Left lobe of liver (tissue), 2 donors: Measurements from ENCODE around the gene CREB5. TPM values are rescaled to one million over a fixed set of nuclear protein-coding genes. Genes with fewer than 3 reads are reported as not detected.
"Not testable (repeated sequence)": the region's sequence is repeated elsewhere in the genome, so short reads cannot be mapped to it uniquely, and the experiment has no call there.

Experiments used
- ATAC-seq: fragments of 200-7000 bp; cut with Tn5 transposase; one replicate; pipeline ENCODE4 v1.9.1; 2020; ENCODE audit warnings: mild to moderate bottlenecking, moderate library complexity
- DNase-seq: peaks from one replicate; pipeline ENCODE4 v3.0.0-alpha.2; 2020; ENCODE audit warnings: low spot score
- total RNA-seq: library from RNA; stranded (reverse); gene quantifications from one replicate; pipeline ENCODE4 v1.2.1, GENCODE V29; 2021
- donor health status: DM: no; HTN: no; CAD: no; lungs with moderate emphysema.
- donor health status: DM: no; HTN: yes; CAD: no.

The CREB5 gene
- total RNA-seq, 1 donor from 2014 or later, result 0.53 TPM

DNA sequence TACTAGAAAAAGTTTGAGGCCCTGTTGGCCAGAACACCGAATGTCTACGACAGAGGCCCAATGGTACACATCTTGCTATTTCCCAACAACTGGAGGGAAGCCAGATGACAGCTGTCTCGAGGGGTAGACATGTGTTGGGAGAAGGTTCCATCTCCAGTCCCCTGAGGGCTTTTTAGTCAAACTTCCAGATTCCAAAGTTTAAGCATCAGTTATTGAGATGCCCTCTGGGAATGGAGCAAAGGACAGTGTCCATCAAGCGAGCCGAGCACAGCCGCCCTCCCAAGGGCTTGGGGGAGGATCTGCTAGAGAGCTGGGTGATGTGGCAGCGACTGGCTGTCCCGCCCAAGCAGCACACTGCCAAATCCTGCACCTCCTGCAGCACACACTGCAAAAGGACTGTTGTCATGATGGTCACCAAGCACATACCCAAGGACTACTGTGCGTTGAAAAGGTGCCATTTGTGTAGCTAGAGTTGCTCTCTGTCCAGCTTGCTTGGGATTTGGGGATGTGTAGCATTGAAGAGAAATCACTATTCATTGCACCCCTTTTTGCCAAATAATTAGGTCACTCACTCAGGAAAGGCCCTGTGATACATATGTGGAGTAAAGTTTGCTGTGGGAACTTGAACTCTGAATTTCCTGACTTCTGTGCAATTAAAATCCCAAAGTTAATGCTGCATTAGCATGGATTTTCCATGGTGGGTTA is 381.2 kb downstream of the CREB5 start:
- ATAC-seq, result no peak

DNA sequence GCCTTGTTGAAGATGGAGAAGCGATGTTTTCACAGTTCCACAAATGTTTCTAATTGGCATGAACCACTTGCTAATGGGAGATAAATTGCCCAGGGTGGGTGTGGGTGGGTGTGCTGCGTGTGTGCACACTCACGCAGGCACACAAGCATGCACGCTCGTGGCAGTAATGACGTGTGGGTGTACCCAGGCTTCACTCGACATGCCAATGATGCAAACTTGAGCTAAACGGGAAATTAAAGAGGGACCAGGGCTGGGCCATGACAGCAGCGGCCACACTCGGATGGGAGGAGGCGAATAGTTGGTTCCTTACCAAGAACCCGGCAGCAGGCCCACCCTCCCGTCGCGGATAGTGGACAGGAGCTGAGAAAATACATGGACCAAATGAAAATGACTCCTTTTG is 386.0 kb downstream of the CREB5 start:
- no peak for ATAC-seq
- DNase-seq, result no peak

More for the DNA sequence above, 381.2 kb downstream of the CREB5 start:
- no peak for DNase-seq

DNA sequence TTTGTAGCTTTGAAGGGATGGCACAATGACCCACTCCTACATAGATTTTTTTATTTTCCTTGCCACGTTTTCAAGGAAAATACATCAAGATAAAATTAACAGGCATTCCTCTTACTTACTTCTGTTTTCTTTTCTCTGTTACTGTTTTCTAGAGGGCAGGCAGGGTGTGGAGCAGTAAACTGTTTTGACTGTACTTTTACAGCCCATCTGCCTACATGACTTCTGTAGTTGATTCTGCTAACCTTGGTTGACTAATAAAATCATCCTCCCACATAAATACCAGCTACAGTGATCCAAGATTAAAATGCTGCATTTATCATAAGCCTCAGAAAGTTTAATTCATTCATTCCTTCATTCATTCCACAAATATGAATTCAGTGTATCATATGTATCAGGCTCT is 387.3 kb downstream of the CREB5 start:
- ATAC-seq (no peak), DNase-seq (no peak)

DNA sequence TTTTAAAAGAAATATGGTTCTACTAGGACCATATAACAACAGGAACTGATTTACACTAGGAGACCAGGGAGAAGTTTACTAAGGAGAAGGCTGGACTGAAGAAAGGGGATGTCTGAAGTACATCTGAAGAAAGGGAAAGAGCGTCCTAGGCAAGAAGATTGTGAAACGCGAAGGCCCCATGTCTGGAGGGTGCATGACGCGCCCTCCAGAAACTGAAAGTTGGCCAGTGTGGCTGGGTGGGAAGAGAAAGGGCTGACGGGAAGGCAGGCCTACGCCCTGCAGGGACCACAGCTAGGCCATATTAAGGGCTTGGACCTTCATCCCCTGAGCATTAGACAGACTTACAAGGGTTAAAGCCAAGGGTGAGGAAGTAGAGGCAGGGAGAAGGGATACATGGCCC is 387.8 kb downstream of the CREB5 start:
- ATAC-seq, result peak; percentile 47
- no peak for DNase-seq

DNA sequence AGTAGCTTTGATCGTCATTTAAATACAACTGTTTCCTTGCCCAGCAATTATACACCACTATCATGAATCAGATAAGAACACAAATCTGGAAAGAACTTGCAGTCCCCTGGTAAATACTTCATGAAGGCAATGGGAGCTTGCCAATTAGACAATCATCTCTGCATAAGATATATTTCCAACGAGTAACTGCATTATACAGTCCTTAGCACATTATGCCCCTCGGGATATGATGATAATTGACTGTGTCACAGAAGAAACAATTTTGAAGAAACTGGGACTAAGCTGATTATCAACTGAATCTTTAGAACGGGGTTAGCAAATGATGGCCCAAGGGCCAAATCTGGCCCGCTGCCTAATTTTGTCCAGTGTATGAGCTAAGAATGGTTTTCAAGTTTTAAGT is 390.1 kb downstream of the CREB5 start:
- DNase-seq (no peak), ATAC-seq (no peak)

DNA sequence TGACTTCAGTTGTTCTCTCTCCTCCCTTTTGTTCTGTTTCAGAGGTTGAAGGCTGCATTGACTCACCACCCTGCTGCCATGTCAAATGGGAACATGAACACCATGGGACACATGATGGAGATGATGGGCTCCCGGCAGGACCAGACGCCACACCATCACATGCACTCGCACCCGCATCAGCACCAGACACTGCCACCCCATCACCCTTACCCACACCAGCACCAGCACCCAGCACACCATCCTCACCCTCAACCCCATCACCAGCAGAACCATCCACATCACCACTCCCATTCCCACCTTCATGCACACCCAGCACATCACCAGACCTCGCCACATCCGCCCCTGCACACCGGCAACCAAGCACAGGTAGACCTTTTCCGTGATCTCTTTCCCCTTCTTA is 391.8 kb downstream of the CREB5 start:
- no peak for DNase-seq

DNA sequence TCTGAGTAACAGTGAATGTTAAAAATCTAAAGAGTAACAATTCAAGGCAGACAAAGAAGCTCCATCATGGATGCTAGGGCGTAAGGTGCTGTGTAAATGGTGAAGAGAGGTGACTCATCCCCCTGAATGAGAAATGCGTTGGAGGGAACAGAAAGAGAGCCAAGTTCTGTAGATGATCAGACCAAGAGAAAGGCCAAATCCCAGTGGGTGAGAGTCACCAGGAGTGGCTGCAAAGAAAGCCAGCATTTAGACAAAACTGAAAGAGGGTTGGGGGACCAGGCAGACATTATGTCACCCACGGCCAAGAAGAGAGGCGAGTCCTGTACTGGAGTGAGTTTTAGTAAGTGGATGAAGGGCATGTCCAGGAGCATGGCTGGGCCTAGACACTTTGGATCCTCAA is 392.7 kb downstream of the CREB5 start:
- DNase-seq (no peak), ATAC-seq (no peak)

More for the DNA sequence above, 391.8 kb downstream of the CREB5 start:
- no peak for ATAC-seq

DNA sequence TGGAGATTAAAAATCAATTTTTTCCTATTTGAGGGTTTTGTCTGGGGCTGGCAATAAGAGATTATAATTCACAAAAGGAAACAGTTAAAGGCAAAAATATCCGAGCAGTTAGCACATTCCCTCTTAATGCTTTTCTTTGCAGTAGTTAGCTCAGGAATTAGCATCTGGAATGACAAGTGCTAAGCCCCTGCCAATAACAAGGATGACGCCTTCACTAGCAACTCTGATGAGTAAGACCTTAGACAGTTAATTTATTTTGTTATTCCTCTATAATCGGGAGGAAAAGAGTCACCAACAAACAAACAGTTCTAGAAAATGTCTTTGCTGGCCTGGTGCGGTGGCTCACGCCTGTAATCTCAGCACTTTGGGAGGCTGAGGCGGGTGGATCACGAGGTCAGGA is 394.5 kb downstream of the CREB5 start:
- ATAC-seq (no peak), DNase-seq (no peak)

DNA sequence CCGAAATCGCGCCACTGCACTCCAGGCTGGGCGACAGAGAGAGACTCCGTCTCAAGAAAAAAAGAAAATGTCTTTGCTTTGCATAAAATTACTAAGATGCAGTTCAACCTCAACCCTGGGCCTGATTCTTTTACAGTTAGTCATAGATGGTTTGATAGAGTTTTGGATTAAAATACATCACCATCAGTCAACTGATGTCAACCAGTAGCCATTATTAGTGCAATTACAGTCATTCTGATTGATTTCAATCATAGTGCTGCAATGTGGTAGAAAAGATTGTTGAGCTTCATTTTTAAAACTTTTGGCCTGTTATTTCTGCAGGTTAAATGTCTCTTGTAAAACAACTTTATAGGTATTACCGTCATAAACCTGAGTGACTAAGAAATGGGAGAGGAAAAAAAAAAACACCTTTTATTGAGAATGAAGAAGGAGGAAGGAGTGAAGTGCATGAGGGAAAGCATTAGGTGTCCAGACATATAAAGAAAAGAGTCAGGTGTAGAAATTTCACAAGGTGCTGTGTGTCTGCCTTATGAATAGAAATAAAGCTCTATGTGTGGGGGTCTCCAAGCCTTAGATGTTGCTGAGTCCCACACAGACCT is 395.2 kb downstream of the CREB5 start:
- ATAC-seq, result no peak

DNA sequence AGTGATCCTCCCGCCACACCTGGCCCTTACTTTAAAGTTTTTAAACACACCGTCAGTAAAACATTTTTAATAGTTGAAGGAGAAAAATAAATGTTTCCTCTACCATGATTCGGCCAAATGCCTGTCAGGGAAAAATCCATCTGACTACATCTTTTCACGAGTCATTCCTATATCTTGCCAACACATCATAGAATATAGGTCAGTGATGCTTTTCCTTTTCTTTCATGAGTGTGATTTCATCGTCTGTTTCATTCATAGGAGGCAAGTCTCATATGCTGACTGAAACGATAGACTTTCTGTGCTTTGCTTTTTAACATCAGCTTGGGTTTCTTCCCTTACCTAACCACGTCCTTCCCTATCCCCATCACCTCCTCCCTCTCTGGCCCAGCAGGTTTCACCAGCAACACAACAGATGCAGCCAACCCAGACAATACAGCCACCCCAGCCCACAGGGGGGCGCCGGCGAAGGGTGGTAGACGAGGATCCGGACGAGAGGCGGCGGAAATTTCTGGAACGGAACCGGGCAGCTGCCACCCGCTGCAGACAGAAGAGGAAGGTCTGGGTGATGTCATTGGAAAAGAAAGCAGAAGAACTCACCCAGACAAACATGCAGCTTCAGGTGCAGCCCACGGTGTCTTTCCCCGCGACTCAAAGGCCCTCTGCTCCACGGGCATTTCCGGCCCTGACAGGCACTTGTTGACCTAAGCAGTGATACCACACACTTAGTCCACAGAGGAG is 396.6 kb downstream of the CREB5 start:
- DNase-seq (no peak), ATAC-seq (no peak)

More for the DNA sequence above, 395.2 kb downstream of the CREB5 start:
- DNase-seq, result no peak

DNA sequence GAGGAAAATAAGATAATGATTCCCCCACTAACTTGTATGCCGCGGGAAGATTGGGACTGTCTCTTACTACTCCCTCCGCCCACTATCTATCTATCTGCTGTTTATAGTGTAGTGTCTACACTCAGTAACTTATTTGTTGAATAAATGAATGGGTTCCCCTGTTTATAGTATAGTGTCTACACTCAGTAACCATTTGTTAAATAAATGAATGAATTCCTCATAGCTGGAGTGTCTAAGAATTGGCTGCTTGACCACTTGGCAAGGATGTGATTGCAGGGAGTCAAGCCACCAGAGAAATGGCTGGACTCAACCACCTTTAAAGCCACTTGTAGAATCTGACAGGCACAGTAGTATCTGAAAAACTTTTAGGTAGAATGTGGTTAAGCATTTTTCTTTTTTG is 398.7 kb downstream of the CREB5 start:
- no peak for ATAC-seq

DNA sequence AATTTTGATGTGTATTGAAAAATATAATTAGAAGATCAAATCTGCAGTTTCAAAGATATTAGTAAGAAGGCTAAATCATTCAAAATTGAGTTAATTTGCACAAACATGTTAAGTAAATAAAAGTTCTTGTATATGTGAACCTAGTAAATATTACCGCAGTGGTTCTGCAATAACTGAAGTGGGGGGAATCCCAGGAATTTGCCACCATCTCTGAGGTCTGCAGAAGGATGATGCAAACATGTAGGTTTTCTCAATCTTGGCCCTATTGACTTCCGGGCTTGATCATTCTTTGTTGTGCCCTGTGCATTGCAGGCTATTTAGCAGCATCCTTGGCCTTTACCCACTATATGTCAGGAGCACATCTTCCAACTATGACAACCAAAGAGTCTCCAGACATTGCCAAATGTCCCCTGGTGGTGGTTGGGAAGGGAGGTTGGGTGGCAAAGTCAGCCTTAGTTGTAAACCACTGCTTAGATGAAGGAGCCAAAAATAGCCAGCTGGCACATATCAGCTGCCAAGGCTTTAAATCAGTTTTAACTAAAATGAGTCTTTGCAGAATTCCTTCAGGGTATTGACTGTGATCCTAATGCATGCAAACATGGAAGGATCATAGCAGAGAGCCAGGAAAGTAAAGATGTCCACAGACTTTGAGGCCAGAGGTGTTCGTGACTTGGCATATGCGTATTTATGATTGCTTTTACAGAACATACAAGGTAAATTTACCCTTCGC is 399.5 kb downstream of the CREB5 start:
- ATAC-seq, result no peak
- DNase-seq, result no peak

More for the DNA sequence above, 398.7 kb downstream of the CREB5 start:
- DNase-seq, result no peak

DNA sequence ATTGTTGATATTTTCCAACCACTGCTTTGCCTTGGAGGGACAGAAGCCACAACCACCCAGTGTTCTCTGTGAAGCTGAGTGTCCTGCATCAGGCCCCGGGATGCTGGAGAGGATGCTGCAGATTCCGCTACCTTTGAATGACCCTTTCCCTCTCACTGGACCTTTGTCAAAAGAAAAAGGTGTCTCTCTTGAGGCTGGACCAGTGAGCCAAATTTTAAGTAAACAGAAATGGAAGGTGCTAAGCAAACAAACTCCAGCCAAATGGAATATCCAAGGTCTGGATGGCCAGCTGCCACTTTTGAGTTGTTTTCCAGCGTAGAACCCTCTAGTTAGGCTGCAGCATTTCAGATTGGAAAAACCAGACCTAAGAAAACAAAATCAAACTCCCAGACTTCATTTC is 400.3 kb downstream of the CREB5 start:
- no peak for DNase-seq
- peak; percentile 50 for ATAC-seq

DNA sequence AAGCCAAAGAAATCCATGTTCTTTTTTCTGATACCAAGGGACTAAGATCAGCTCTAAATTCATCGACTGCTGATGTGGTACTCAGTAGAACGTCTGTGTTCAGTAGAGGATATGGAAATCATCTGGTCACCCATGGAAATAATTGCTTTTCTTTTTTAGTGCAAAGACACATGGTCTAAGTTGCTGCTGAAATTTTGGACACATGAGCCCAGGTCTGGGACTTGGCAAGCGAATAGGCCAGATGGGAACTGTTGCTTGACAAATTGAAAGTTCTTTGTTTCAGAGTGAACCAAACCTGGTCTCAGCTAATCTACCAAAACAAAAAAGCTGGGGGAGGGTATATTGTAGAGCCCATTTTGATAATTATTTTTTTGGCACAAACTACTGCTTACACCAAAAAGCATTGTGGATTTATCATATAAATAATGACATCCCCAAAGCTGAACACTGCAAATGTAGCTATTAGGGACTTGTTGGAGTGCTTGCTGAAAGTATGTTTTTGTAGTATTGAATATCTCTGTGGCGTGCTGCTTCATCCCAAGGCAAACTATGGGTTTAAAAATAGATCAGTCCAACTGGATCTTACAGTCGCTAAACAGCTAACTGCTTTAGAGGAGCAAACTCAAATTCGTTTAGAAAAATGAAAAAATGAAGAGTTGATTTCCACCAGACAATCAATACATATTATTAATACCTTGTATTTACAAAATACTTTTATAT is 401.1 kb downstream of the CREB5 start:
- no peak for DNase-seq
- ATAC-seq, result no peak

DNA sequence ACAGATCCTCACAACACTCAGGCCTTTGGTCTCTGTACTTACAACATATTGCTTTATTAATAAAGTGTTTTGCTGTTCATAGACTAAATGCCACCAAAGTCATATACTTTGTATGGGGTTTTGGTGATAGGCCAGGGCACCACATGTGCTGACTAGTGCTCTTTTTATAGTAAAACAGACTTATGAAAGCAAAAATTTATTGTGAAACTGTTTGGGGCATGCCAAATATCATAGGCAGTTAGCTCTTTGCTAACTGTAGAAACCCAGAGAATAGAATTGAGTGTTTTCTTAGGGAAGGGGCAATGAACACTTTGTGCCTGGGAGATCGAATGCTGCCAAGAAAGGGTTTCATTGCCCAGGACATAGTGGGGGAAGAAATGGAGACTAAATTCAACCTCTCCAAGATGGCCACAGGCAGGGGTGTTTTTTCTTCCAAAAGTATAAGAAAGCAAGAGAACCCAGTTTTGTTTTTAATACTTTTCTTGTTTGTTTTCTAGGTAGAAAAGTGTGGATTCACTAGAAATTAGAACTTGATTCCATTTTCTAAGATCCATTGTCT is 403.1 kb downstream of the CREB5 start:
- DNase-seq (no peak), ATAC-seq (no peak)

DNA sequence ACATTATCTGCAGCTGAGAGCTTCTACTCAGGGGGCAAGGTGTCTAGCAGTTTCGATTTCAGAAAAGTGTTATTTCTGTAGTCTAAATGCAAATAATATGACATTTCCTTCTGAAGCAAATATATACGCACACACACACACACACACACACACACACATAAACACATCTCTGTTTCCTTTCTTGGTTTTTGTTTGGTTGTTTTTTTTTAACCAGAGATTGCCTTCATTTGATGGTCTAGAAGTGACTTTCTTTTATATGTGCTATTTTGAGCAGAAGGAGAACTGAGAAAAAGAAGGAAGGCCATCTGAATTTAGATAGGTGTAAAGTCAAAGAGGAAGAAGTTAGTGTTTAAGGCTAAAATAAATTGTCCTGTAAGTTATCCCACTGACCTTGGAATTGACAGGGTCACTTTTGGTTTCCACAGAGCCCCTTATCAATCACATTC is 403.6 kb downstream of the CREB5 start:
- no peak for DNase-seq
- no peak for ATAC-seq

DNA sequence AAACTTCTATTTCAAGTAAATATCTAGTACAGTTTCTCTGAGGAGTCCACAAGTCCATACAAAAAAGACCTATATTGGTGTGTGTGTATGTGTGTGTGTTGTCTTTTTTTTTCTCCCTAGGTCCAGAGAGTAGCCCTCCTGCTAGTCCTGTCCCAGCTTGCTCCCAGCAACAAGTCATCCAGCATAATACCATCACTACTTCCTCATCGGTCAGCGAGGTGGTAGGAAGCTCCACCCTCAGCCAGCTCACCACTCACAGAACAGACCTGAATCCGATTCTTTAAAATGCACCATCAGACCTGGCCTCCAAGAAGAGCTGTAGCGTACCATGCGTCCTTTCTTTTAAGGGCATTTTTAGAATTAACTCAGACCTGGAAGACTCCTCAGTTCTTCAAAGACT is 406.7 kb downstream of the CREB5 start:
- ATAC-seq (no peak), DNase-seq (no peak)

DNA sequence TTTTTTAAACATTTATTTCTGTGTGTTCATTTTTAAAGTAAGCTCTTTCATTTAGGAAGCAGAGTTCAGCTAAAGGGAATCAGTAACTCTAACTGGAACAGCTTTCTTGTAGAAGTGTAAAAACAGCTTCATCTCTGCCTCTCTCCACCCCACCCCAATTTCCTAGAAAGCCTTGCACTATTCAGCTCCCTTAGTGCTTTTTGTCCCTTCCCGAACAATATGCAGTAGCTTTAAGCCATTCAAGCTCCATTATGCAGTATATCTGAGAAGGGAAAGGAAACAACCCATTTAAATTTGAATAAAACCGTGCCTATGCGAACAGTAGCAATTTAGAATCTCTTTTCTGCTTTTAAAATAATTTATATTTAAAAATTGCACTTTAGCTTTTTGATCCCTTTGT is 411.3 kb downstream of the CREB5 start:
- DNase-seq (no peak), ATAC-seq (no peak)

DNA sequence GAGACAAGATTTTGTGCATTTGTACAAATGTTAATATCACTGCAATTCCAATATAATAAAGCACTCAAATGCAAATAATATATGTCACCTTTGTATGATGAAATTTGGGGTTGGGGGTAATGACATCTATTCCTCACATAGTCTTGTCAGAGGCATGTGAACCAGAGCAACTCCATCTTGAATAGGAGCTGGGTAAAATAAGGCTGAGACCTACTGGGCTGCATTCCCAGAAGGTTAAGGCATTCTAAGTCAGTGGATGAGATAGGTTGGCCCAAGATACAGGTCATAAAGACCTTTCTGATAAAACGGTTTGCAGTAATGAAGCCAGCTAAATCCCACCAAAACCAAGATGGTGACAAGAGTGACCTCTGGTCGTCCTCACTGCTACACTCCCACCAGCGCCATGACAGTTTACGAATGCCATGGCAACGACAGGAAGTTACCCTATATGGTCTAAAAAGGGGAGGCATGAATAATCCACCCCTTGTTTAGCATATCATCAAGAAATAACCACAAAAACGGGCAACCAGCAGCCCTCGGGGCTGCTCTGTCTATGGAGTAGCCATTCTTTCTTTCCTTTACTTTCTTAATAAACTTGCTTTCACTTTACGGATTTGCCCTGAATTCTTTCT is 413.6 kb downstream of the CREB5 start:
- ATAC-seq, DNase-seq: not testable (repeated sequence)

DNA sequence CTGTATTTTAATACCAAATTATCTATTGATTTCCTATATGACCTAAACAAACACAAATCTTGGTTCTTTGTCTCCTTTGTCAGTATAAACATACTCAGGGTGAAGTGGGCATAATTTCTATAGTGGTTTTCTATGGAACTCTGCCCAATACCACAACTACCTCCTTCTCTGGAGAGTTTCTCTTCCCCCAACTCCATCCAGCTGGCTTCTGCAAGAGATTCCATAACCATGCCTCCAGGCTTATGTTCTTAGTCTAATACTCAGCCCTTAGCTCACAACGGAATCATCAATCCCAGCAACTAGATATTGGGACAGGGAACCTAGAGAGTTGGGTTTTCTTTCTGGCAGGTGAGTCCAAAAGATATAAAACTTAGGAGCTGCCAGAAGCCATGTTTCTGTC is 418.5 kb downstream of the CREB5 start:
- ATAC-seq, result no peak

More for the DNA sequence above, 418.5 kb downstream of the CREB5 start:
- DNase-seq, result no peak
